ENCODE measurements around the gene CDAN1.

Gene CDAN1

DNA sequence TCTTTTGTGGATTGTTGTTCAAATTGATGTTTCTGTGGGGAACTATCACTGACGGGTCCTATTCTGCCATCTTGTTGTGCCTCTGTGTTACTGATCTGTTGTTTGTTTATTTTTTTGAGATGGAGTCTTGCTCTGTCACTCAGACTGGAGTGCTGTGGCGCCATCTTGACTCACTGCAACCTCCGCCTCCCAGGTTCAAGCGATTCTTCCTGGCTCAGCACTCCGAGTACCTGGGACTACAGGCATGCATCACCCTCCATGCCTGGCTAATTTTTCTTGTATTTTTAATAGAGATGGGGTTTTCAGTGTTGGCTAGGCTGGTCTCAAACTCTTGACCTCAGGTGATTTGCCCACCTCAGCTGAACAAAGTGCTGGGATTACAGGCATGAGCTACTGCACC lies 31.6 kb downstream of the CDAN1 start:
- Histone ChIP-seq H3K9me3 (ENCODE audit: insufficient read depth, low read depth, low read length) (no peaks in the 10 kb centered on the region), H3K9me2 (replicated peaks; ENCODE audit: low read depth, low read length) (no peaks in the 10 kb centered on the region), H3F3A (ENCODE audit: low read depth) (no peaks in the 10 kb centered on the region; the same call in 1 of the 2 replicates), H2AFZ (ENCODE audit: low read length) (no peak overlapping the region), H3K4me2 (ENCODE audit: low read depth, low read length, poor library complexity, severe bottlenecking) (no peak overlapping the region), H3K4me3 (ENCODE audit: low read length, poor library complexity, severe bottlenecking) (no peak overlapping the region), H3K9ac (ENCODE audit: low read depth, low read length, poor library complexity, severe bottlenecking) (no peak overlapping the region), H3K36me3 (ENCODE audit: insufficient read depth, low read length) (peaks cover 26% of the 10 kb centered on the region; the same call in 1 of the 2 replicates), H3K4me1 (ENCODE audit: insufficient read depth, low read length, poor library complexity, severe bottlenecking) (no peaks in the 10 kb centered on the region), H3K79me2 (ENCODE audit: insufficient read depth, low read length) (no peaks in the 10 kb centered on the region; the same call in 1 of the 2 replicates), H4K20me1 (ENCODE audit: insufficient read depth, low read length, poor library complexity, severe bottlenecking) (no peaks in the 10 kb centered on the region), H3K27me3 (ENCODE audit: insufficient read depth, low read length, poor library complexity, severe bottlenecking) (no peaks in the 10 kb centered on the region)
- TF ChIP-seq EZH2phosphoT487 (IDR thresholded peaks at IDR 0.05; ENCODE audit: borderline replicate concordance), result no peak
- TF ChIP-seq, protein P1, sequence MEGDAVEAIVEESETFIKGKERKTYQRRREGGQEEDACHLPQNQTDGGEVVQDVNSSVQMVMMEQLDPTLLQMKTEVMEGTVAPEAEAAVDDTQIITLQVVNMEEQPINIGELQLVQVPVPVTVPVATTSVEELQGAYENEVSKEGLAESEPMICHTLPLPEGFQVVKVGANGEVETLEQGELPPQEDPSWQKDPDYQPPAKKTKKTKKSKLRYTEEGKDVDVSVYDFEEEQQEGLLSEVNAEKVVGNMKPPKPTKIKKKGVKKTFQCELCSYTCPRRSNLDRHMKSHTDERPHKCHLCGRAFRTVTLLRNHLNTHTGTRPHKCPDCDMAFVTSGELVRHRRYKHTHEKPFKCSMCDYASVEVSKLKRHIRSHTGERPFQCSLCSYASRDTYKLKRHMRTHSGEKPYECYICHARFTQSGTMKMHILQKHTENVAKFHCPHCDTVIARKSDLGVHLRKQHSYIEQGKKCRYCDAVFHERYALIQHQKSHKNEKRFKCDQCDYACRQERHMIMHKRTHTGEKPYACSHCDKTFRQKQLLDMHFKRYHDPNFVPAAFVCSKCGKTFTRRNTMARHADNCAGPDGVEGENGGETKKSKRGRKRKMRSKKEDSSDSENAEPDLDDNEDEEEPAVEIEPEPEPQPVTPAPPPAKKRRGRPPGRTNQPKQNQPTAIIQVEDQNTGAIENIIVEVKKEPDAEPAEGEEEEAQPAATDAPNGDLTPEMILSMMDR (conservative IDR thresholded peaks at IDR 0.05; ENCODE audit: low read length), result no peak

DNA sequence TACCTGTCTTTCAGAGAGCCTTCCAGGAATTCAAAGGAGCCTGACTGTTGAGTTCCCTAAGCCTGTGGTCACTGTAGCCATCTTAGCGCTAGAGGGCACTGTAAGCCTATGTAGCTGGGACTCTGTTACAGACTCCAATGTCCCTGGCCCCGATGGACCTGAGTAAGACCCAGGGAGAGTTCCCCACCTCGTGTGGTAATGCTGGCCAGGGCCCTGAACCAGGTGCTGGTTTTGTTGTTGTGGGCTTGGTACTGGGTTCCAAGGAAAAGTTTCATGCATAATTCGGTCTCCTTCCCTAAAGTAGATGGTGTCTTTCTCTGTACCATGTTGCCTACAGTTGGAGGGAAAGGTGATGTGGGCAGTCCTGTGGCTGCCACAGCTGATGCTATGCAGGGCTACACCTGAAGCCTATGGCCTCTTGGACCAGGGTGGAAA lies 32.4 kb downstream of the CDAN1 start:
- H2AFZ ChIP-seq (ENCODE audit: low read length), result no peak overlapping the region
- H3F3A ChIP-seq (ENCODE audit: low read depth), result no peaks in the 10 kb centered on the region; the same call in 1 of the 2 replicates
- H3K9me2 ChIP-seq (replicated peaks; ENCODE audit: low read depth, low read length), result no peaks in the 10 kb centered on the region
- no peaks in the 10 kb centered on the region for H3K4me1 ChIP-seq (ENCODE audit: insufficient read depth, low read length, poor library complexity, severe bottlenecking)
- no peaks in the 10 kb centered on the region for H4K20me1 ChIP-seq (ENCODE audit: insufficient read depth, low read length, poor library complexity, severe bottlenecking)
- H3K4me3 ChIP-seq (ENCODE audit: low read length, poor library complexity, severe bottlenecking), result no peak overlapping the region
- no peaks in the 10 kb centered on the region; the same call in 1 of the 2 replicates for H3K79me2 ChIP-seq (ENCODE audit: insufficient read depth, low read length)
- H3K36me3 ChIP-seq (ENCODE audit: insufficient read depth, low read length), result peaks cover 26% of the 10 kb centered on the region; the same call in 1 of the 2 replicates
- H3K4me2 ChIP-seq (ENCODE audit: low read depth, low read length, poor library complexity, severe bottlenecking), result no peak overlapping the region
- no peak for TF ChIP-seq EZH2phosphoT487 (IDR thresholded peaks at IDR 0.05; ENCODE audit: borderline replicate concordance)
- TF ChIP-seq, protein P1 (conservative IDR thresholded peaks at IDR 0.05; ENCODE audit: low read length), result peak; percentile 82
- H3K9ac ChIP-seq (ENCODE audit: low read depth, low read length, poor library complexity, severe bottlenecking), result no peak overlapping the region
- no peaks in the 10 kb centered on the region for H3K27me3 ChIP-seq (ENCODE audit: insufficient read depth, low read length, poor library complexity, severe bottlenecking)
- H3K9me3 ChIP-seq (ENCODE audit: insufficient read depth, low read depth, low read length), result no peaks in the 10 kb centered on the region

DNA sequence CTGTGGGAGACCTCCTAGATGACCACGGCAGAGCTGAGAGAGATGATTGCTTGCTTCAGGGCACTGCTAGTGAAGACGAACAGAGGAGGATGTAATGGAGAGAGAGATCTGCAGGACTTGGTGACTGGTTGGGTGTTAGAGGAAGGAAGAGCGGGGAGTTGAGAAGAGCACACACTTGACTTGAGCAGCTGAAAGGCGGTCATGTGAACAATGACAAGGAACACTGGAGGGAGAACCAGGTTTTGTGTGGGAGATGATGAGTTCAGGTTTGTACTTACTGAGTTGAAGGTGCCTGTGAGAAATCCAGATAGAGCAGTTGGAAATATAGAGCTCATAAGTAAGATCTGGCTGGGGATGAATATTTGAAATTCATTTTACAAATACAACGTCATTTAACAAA lies 40.3 kb downstream of the CDAN1 start:
- Histone ChIP-seq H3K4me1 (ENCODE audit: insufficient read depth, low read length, poor library complexity, severe bottlenecking) (peaks cover under 1% of the 10 kb centered on the region), H3K79me2 (ENCODE audit: insufficient read depth, low read length) (no peaks in the 10 kb centered on the region), H2AFZ (ENCODE audit: low read length) (no peak overlapping the region), H3K36me3 (ENCODE audit: insufficient read depth, low read length) (peaks cover 43% of the 10 kb centered on the region; the same call in 1 of the 2 replicates), H4K20me1 (ENCODE audit: insufficient read depth, low read length, poor library complexity, severe bottlenecking) (no peaks in the 10 kb centered on the region), H3K27me3 (ENCODE audit: insufficient read depth, low read length, poor library complexity, severe bottlenecking) (no peaks in the 10 kb centered on the region), H3K4me3 (ENCODE audit: low read length, poor library complexity, severe bottlenecking) (no peak overlapping the region), H3K9me3 (ENCODE audit: insufficient read depth, low read depth, low read length) (no peaks in the 10 kb centered on the region), H3K9ac (ENCODE audit: low read depth, low read length, poor library complexity, severe bottlenecking) (no peak overlapping the region), H3K4me2 (ENCODE audit: low read depth, low read length, poor library complexity, severe bottlenecking) (no peak overlapping the region), H3K9me2 (replicated peaks; ENCODE audit: low read depth, low read length) (no peaks in the 10 kb centered on the region), H3F3A (ENCODE audit: low read depth) (no peaks in the 10 kb centered on the region)
- no peak for TF ChIP-seq EZH2phosphoT487 (IDR thresholded peaks at IDR 0.05; ENCODE audit: borderline replicate concordance)
- TF ChIP-seq, protein P1 (conservative IDR thresholded peaks at IDR 0.05; ENCODE audit: low read length), result no peak
